Measurements from ENCODE around the gene OVCH1.
"Not testable (repeated sequence)": the region's sequence is repeated elsewhere in the genome, so short reads cannot be mapped to it uniquely, and the experiment has no call there.

OVCH1 gene

DNA sequence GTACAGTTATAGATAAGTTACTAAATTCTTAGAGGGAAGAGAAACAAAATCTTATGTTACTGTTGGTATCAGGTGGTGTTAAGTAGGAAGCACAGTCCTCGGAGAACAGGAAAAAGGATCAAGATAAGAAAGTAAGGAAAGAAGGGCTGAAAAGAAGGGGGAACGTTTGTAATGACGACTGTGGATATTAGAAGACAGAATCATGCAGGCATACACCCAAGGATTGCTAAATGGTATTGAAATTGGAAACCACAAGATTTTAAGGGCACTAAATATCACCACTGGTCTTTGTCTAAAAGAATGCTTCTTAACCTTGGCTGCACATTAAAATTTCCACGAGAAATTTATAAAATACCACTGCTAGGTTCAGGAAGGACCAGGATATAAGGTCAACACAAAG is 82.4 kb downstream of the OVCH1 start:
- DNase-seq: no peak

DNA sequence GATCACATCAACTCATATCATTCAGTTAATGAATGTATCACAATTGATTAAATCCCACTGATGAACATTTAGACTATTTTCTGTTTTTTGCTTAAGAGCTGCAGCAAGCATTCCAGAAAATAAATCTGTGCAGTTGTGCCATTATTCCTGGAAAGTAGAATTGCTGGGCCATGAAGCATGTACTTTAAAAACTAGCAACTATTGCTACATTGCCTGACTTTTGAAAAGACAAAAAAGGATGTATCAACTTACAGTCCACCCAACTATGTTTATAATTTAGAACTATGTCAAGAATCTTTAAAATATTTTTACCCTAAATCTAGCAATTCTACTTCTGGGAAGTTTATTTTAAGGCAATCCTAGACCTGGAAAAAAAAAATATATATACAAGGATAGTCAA is 83.1 kb downstream of the OVCH1 start:
- DNase-seq: no peak

DNA sequence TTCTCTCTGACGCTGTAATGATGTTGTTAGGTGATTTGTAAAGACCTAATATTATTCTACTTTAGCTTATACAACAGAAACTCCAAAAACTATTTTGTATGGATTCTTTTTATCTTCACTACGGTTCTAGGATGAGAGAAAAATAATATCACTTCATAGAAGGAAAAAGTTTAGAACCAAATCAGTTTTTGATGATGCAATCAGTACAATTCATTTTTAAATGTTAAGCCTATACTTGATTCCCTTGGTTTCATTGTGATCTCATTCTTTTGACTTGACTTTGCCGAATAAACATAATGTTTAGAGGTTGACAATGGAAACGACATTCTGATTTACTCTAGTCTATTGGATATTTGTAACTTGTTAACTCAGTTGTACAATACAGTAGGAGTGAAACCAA is 91.9 kb downstream of the OVCH1 start:
- DNase-seq: no peak

DNA sequence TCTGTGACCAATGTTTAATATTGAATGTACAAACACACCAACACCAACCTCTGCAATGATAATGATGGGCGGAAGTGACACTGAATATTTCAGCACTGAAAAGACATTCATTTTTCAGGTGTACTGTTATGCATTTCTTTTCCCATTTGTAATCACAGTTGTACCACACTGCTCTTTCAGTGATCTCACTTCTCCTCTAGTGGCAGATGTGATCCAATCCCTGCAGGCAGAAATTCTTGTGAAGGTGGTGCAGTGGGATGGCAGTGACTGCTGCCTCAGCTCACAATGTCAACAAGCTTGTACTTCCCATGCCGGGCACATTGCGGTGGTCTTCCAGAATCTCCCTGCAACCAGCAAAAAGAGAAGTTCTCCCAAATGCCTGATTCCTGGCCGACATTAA is 93.5 kb downstream of the OVCH1 start:
- DNase-seq: no peak

DNA sequence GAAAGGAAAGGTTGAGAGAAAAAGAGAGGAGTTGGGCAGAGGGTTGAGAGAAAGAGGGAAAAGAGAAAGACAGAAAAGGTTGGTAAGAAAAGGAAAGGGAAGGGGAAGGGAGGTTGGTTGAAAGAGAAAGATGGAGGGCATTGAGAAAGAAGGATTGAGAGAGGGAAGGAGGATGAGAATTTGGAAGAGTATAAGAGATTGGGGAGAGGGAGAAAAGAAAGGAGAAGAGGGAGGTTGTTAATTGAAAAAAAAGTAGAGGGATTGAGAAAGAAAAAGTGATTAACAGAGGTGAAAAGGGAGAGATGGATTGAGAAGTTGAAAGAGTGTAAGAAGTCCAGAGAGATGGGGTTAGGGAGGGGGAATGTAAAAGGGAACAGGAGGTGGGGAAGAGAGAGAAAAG is 95.0 kb downstream of the OVCH1 start:
- no peak for DNase-seq

DNA sequence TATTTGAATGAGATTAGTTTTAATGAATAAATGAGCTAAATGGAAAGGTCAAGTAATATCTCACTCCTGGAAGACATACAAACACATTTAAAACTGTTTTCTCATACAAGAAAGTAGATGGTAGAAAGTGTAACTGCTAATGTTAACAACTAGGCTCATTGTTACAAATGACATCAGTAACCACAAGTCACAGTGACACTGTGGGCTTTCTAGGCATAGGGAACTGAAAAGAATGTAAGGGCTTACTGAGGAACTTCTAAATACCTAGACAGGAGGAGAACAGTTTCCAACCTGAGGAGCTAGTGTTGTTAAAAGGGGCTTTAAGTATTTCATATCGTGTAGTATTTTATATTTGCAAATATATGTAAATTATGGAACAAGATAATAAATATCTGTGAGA is 99.0 kb downstream of the OVCH1 start:
- DNase-seq: no peak

DNA sequence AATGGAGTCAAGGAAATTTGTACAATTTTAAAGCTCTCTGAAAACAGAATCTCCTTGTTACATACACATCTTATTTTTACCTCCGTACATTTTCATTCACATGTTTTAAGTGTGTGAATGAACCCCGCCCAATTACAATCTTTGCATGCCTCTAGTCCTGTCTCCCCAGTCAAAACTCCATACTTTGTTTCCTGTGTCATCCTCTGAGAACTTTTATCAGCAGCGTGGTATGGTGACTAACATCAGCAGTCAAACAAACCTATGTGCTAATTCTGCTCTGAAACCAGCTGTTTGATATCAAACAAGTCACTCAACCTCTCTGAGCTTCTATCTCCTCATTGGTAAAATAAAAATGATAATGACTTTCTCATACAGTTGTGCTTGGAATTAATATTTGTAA is 100.7 kb downstream of the OVCH1 start:
- no peak for DNase-seq

DNA sequence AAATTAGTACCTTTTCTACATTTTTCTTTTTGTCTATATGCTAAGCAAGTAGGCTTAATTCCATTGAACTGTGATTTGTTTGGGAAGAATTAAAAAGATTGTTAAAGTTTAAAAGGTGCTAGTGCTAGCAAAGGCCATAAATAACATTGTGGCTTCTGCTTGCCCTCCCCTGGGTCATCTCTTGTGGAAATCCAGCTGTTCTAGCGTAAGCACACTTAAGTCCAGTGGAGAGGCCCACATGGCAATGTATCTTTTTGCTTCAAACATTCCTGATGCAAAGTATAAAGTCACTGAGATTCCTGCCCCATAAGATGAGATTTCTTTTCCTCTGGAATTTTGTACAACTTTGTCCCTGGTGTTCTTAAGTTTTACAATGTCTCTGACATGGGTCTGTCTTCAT is 102.1 kb downstream of the OVCH1 start:
- DNase-seq: no peak

DNA sequence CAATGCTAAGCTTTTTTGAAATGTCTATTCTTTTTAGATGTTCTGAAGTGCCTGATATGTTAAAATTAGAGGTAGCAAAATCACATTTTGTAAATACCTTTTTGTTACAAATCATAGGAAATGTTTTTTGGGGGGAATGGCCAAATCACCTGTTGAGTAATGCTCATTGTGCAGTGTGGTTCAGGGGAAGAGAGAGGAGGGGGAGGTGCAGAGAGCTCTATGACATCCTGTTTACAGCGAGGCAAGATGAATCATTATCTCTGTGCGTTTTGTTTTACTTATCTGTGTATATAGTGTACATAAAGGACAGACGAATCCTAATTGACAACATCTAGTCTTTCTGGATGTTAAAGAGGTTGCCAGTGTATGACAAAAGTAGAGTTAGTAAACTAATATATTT is 107.1 kb downstream of the OVCH1 start:
- DNase-seq: not testable (repeated sequence)

DNA sequence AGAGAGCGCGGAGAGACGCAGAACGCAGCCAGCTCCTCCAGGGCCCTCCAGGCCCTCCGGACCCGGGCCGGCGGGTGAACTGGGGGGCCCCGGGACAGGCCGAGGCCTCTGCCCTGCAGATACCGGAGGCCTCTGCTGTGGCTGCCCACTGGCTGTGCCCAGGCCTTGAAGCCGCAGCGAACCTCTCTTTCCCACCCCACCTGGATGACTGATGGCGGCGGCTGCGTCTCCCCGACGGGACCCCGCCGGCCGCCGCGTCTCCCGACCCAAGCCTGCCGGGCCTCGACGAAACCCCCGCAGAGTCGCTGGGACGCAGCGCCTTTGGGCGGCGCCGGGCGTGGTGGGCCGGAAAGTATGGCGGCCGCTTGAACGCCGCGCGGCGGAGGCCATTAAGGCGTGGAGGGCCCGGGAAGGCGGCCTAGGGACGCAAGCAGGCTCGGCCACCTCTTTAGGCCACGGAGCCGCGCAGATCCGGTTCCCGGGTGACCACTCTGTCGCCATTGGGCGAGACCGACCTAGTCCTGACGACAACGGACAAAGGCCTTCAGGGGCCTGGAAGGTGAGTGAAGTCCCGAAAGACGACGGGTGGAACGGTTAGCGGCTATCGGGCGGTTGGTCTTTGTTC is 108.1 kb downstream of the OVCH1 start:
- DNase-seq: no peak

DNA sequence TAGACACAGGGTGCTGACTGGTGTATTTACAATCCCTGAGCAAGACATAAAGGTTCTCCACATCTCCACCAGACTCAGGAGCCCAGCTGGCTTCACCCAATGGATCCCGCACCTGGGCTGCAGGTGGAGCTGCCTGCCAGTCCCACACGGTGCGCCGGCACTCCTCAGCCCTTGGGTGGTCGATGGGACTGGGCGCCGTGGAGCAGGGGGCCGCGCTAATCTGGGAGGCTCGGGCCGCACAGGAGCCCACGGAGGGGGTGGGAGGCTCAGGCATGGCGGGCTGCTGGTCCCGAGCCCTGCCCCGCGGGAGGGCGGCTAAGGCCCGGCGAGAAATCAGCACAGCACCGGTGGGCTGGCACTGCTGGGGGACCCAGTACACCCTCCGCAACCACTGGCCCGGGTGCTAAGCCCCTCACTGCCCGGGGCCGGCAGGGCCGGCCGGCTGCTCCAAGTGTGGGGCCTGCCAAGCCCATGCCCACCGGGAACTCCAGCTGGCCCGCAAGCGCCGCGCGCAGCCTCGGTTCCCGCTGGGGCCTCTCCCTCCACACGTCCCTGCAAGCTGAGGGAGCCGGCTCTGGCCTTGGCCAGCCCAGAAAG is 111.3 kb downstream of the OVCH1 start:
- DNase-seq: not testable (repeated sequence)

DNA sequence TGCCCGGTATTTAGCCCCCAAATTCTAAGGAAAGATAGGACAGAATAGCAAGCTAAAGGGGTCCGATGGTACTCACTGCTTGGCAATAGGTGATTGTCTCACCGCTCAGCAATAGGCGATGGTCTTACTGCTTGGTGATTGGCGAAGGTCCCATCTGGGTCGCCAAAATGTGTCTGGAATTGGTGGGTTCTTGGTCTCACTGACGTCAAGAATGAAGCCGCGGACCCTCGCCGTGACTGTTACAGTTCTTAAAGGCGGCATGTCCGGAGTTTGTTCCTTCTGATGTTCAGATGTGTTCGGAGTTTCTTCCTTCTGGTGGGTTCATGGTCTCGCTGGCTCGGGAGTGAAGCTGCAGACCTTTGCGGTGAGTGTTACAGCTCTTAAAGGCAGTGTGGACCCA is 112.3 kb downstream of the OVCH1 start:
- DNase-seq: not testable (repeated sequence)

DNA sequence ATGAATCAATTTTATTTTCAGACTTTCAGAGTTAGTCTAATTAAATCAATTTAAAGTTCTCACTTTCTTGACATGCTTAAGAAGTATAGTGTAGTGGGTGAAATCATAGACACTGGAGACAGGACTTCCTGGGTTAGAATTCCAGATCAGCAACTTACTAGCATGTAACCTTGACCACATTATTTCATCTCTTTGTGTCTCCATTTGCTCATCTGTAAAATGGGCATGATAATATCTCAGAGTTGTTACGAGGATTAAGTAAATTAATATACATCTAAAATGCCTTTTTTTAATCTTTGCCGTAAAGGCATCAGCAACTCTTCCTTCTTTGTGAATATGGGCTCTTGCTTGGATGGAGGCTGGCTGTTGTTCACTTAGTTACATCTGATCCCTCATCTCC is 115.2 kb downstream of the OVCH1 start:
- no peak for DNase-seq

DNA sequence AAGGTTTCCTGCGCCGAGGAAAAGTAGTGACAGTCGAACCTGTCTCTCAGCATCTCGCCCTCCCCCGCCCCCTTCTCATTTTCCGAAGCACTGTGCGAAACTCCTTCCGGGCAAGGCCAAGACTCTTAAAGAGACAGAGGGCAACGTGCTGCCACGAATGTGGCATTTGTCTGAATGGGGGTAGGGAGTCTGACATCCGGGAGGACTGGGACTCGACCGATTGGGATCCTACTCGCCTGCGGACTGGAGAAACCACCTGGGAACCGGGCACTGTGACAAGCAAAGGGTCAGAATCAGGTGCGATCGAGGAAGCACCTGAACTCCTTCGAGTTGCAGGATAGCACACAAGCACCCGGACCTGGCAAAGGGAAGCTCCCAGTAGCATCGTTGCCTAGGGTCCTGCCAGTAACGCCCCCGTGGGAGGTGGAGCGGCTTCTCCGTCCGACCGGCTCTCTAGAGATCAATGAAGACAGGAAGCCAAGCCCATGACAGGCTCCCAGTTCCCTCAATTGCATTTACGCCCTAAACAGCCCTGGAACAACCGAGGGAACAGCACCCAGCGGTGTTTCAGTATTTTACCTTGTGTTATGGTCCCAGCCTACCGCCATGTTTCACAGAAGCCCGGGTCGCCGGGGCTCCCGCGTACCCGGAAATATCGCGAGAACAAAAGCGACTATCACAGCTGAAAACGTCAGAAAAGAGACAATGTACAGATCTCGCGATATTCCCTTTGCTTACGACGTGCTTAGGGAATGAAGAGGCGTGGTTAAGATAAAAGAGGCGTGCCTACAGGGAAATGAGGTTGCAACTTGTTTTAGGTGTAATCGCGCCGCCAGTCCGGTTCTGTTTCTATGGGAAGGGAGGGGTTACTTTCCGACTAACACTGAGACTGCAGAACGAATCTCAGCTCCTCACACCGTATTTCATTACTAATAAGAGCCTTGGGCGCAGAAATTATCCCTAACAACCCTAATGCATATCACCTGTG is 116.7 kb downstream of the OVCH1 start, which contains the start of gene ERGIC2:
ERGIC2 (minus strand) TSS at position 637 of the 988 bp plus-strand sequence. CDS start 9,539 bp downstream, outside the sequence.
- DNase-seq: peak; percentile 14 to 94 (median 77)
